HG03460 (cell line): ENCODE measurements around the gene USP28.
"Not testable (repeated sequence)": the region's sequence is repeated elsewhere in the genome, so short reads cannot be mapped to it uniquely, and the experiment has no call there.

ENCODE experiments used
- ATAC-seq: cut with Tn5 transposase; IDR thresholded peaks from one replicate; pipeline ENCODE4 v1.9.1; 2021; ENCODE audit not compliant: unreplicated experiment

Gene USP28

GRCh38 chr11:113879446-113879845 lies 4.1 kb upstream of the USP28 start:
- not testable (repeated sequence) for ATAC-seq

GRCh38 chr11:113877670-113878055 lies 2.3 kb upstream of the USP28 start:
- no peak for ATAC-seq

GRCh38 chr11:113876798-113877669 lies 1.7 kb upstream of the USP28 start:
- no peak for ATAC-seq

- ATAC-seq, result no peak
These were observed 864 bp upstream of the USP28 start for GRCh38 chr11:113876074-113876797.

GRCh38 chr11:113874581-113875233 lies 665 bp downstream of the USP28 start:
- peak; percentile 33 for ATAC-seq

GRCh38 chr11:113874096-113874495 lies 1.3 kb downstream of the USP28 start:
- ATAC-seq, result no peak

- no peak for ATAC-seq
These were observed 2.1 kb downstream of the USP28 start for GRCh38 chr11:113873236-113873626.

- no peak for ATAC-seq
These were observed 4.0 kb downstream of the USP28 start for GRCh38 chr11:113871336-113871735.

GRCh38 chr11:113867843-113868503 lies 7.4 kb downstream of the USP28 start:
- ATAC-seq, result no peak

GRCh38 chr11:113865873-113866272 lies 9.5 kb downstream of the USP28 start:
- ATAC-seq, result no peak

GRCh38 chr11:113864410-113864809 lies 11.0 kb downstream of the USP28 start:
- ATAC-seq, result no peak

- no peak for ATAC-seq
These were observed 12.9 kb downstream of the USP28 start for GRCh38 chr11:113862435-113862834.

GRCh38 chr11:113859665-113860064 lies 15.7 kb downstream of the USP28 start:
- ATAC-seq, result no peak

GRCh38 chr11:113856966-113857759 lies 18.2 kb downstream of the USP28 start:
- ATAC-seq, result no peak

- no peak for ATAC-seq
These were observed 19.6 kb downstream of the USP28 start for GRCh38 chr11:113855803-113856202.

- ATAC-seq, result no peak
These were observed 25.2 kb downstream of the USP28 start for GRCh38 chr11:113850188-113850587.

GRCh38 chr11:113849713-113850112 lies 25.7 kb downstream of the USP28 start:
- ATAC-seq, result no peak

- ATAC-seq, result no peak
These were observed 27.8 kb downstream of the USP28 start for GRCh38 chr11:113847580-113847979.

GRCh38 chr11:113847111-113847510 lies 28.3 kb downstream of the USP28 start:
- ATAC-seq, result no peak

GRCh38 chr11:113841691-113842090 lies 33.7 kb downstream of the USP28 start:
- no peak for ATAC-seq
